ENCODE measurements around the gene SFXN5.

DNA sequence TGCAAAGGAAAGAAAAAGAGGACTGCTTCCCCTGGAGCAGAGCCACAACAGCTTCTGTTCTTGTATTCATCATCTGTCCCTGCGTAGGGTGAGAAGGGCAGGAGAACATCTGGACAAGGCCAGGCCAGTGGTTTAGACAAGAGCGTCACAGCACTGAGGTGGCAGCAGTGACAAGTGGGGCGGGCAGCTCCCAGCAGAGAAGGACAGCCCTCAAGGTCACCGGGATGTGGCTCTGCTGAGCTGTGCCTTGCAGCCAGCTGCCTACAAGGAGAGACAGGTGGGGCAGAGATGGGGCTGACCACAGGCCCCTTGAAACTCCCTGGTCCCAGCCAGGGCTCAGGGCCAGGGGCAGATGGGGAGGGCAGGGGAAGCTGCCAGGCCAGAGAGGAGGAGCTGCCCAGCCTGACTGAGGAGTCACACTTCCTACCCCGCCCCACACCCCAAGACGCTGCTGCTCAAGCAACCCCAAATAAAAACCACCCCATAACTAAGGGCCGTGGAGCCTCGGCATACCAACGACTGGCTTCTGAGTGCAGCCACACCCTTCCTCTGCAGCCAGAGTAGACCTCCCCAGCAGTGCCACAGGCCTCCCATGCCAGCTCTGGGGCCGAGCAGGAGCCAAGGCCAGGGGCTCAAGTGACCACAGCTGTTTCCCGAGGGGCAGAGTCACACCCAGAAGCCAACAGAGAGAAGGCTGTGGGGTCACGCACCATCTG is 35.9 kb upstream of the SFXN5 start:
- TF ChIP-seq TCF7L2 (IDR thresholded peaks at IDR 0.05; ENCODE audit: low read depth, low read length), result no peak
- no peak for TF ChIP-seq CTCF (IDR thresholded peaks at IDR 0.05)

All from Panc1 (cell line).